Transverse colon (tissue), 4 donors: ENCODE data around the gene DYDC1. TPM values are rescaled to one million over a fixed set of nuclear protein-coding genes. Genes with fewer than 3 reads are reported as not detected.

ENCODE experiments used
- DNase-seq: peaks from one replicate; pipeline ENCODE4 v3.0.0-alpha.2; 2019
- H3K27ac ChIP-seq, 4 donors: fragments of 200-600 bp; sonication (generic); 2 replicates each; pipeline ENCODE4 v1.5.1; 2016 to 2018; ENCODE audit warnings: inconsistent platforms in 4 of 4
- H3K27me3 ChIP-seq: fragments of 200-600 bp; sonication (generic); 2 replicates; pipeline ENCODE4 v1.5.1; 2017; ENCODE audit warnings: inconsistent platforms
- H3K36me3 ChIP-seq, 4 donors: fragments of 200-600 bp; sonication (generic); 2 replicates each; pipeline ENCODE4 v1.5.1; 2017 to 2019; ENCODE audit warnings: inconsistent platforms in 4 of 4
- H3K4me1 ChIP-seq, 4 donors: fragments of 200-600 bp; sonication (generic); 2 replicates each; pipeline ENCODE4 v1.5.1; 2017 to 2020; ENCODE audit warnings: inconsistent platforms in 4 of 4
- H3K4me3 ChIP-seq, 4 donors: fragments of 200-600 bp; sonication (generic); 1 replicate in 1 of 4; 2 replicates in 3 of 4; pipeline versions ENCODE4 v1.5.1 to v1.6.1; 2017 to 2019; ENCODE audit warnings: inconsistent platforms in 4 of 4
- H3K9me3 ChIP-seq, 2 donors: fragments of 200-600 bp; sonication (generic); 2 replicates each; pipeline ENCODE4 v1.5.1; 2017 to 2019; ENCODE audit warnings: inconsistent platforms in 2 of 2
- EP300 ChIP-seq: sonication (generic); formaldehyde crosslinking; IDR thresholded peaks from one replicate; pipeline ENCODE4 v1.6.1; 2017; ENCODE audit warnings: antibody characterized with exemption, low read depth
- POLR2A ChIP-seq: fragments of 450-650 bp; IDR thresholded peaks from one replicate; pipeline ENCODE4 v1.6.1; 2016; ENCODE audit warnings: antibody characterized with exemption, mild to moderate bottlenecking, moderate library complexity
- POLR2AphosphoS5 ChIP-seq, 3 donors: sonication (generic); formaldehyde crosslinking; IDR thresholded peaks; one replicate each; pipeline ENCODE4 v1.6.1; 2016; ENCODE audit warnings: antibody characterized with exemption in 3 of 3
- WGBS, 2 donors: methylation state at CpG; one replicate each; pipeline ENCODE4 v1.1.5; 2018; ENCODE audit warnings: low coverage in 1 of 2; 5-methylcytosine and 5-hydroxymethylcytosine counted together
- in situ Hi-C, 4 donors: fragments of 200-750 bp; cut with MboI; loops; one replicate each; pipeline versions ENCODE4 v1.15.0 to v1.15.1; 2017; ENCODE audit warnings: low sequenced_read_pairs in 3 of 4, low pct_ligation_motif_present in 1 of 4, low pct_unique_long_range_greater_than_20kb in 1 of 4
- intact Hi-C: fragments of 100-400 bp; cut with DNase I; formaldehyde crosslinking; loops from one replicate; pipeline ENCODE4 v1.15.1; 2023; ENCODE audit warnings: low total_unique reads
- total RNA-seq, 4 donors: library from RNA; depleted of rRNA; stranded (reverse); fragments of >200 nt; gene quantifications; one replicate each; pipeline ENCODE4 v1.1.0, GENCODE V29; 2016
- TF ChIP-seq, protein P1 (sequence below), 5 experiments: fragments of 200-600 bp in 3 of 5; fragments of 450-650 bp in 2 of 5; sonication (generic) in 3 of 5; IDR thresholded peaks; 1 replicate in 2 of 5; 2 replicates in 3 of 5; pipeline ENCODE4 v1.5.1; 2016 to 2017; ENCODE audit warnings: antibody characterized with exemption in 5 of 5, inconsistent platforms in 3 of 5, mild to moderate bottlenecking in 2 of 5, moderate library complexity in 1 of 5

DYDC1 gene
- total RNA-seq, 4 donors from 2014 or later: not detected

DNA sequence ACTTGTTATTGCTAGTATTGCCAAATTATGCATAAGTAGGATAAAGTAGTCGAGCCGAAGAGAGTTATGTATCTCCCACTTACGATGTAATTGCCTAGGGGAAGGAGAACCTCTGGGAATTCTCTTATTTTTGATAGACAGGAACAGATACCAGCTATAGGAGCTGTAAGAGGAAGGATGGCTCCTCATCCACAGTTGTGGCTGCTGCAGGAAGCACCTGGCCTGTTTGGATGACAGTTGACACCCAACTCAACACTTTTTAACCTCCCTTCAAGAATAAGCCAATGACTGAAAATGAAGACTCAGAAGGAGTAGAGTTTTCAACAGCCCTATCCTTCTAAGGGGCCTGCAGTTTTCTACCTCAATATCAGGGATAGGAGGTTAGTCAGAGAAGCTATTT, 6.3 kb downstream of the DYDC1 start:
- H3K27me3 ChIP-seq: peaks cover 9% of the 10 kb centered on the region
- intact Hi-C loops: no loop called here
- no peaks in the 10 kb centered on the region for H3K9me3 ChIP-seq
- TF ChIP-seq POLR2A (no peak), POLR2AphosphoS5 (IDR thresholded peaks at IDR 0.05) (no peak), EP300 (no peak)
- TF ChIP-seq, protein P1, sequence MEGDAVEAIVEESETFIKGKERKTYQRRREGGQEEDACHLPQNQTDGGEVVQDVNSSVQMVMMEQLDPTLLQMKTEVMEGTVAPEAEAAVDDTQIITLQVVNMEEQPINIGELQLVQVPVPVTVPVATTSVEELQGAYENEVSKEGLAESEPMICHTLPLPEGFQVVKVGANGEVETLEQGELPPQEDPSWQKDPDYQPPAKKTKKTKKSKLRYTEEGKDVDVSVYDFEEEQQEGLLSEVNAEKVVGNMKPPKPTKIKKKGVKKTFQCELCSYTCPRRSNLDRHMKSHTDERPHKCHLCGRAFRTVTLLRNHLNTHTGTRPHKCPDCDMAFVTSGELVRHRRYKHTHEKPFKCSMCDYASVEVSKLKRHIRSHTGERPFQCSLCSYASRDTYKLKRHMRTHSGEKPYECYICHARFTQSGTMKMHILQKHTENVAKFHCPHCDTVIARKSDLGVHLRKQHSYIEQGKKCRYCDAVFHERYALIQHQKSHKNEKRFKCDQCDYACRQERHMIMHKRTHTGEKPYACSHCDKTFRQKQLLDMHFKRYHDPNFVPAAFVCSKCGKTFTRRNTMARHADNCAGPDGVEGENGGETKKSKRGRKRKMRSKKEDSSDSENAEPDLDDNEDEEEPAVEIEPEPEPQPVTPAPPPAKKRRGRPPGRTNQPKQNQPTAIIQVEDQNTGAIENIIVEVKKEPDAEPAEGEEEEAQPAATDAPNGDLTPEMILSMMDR (IDR thresholded peaks at IDR 0.05): no peak
- WGBS, 2 donors: 71 to 81% methylated on average over 3 of the region's 3 CpGs
- H3K36me3 ChIP-seq: no peaks in the 10 kb centered on the region
- no peaks in the 10 kb centered on the region for H3K4me1 ChIP-seq
- H3K27ac ChIP-seq: no peak overlapping the region
- no peak overlapping the region for H3K4me3 ChIP-seq
- no peak for DNase-seq
- in situ Hi-C loops: no loop called here

- no peak for TF ChIP-seq EP300
- Histone ChIP-seq H3K4me3 (no peak overlapping the region), H3K9me3 (no peaks in the 10 kb centered on the region), H3K27me3 (no peaks in the 10 kb centered on the region), H3K4me1 (no peaks in the 10 kb centered on the region), H3K36me3 (no peaks in the 10 kb centered on the region), H3K27ac (no peak overlapping the region)
- intact Hi-C loops: no loop called here
- WGBS, 2 donors: 56 to 68% methylated on average over 2 of the region's 2 CpGs
- DNase-seq: no peak
- in situ Hi-C loops: no loop called here
Observed at GRCh38 chr10:80344912-80345311, 11.6 kb downstream of the DYDC1 start.

DNA sequence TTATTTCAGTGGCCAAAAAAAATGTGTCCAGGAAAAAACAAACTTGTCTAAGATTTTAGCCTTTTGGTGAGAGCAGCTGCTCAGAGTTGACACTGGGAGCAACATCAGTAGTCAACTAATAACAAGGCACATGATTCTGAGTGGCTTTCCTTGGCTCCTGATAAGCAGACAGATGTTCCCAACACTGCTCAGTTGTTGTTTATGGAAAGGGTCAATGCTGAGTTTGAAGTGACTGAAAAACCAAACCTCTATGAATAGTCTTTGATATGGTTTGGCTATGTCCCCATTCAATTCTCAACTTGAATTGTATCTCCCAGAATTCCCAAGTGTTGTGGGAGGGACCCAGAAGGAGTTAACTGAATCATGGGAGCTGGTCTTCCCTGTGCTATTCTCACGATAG, 12.3 kb downstream of the DYDC1 start:
- Histone ChIP-seq H3K4me1 (no peaks in the 10 kb centered on the region), H3K36me3 (no peaks in the 10 kb centered on the region), H3K27me3 (no peaks in the 10 kb centered on the region), H3K4me3 (no peak overlapping the region), H3K9me3 (no peaks in the 10 kb centered on the region), H3K27ac (no peak overlapping the region)
- in situ Hi-C loops: no loop called here
- DNase-seq: no peak
- TF ChIP-seq, protein P1 (IDR thresholded peaks at IDR 0.05): no peak
- TF ChIP-seq POLR2AphosphoS5 (IDR thresholded peaks at IDR 0.05): no peak
- TF ChIP-seq POLR2A: no peak
- TF ChIP-seq EP300: no peak
- 82% methylated on average over 1 of the region's 1 CpG; no CpG with 5 or more reads in 1 of the 2 donors for WGBS, 2 donors
- intact Hi-C loops: no loop called here

- no peak for DNase-seq
- intact Hi-C loops: no loop called here
- no peak overlapping the region for H3K4me3 ChIP-seq
- no peaks in the 10 kb centered on the region for H3K9me3 ChIP-seq
- WGBS, 2 donors: 90 to 100% methylated on average over 1 of the region's 1 CpG
- TF ChIP-seq EP300: no peak
- TF ChIP-seq, protein P1 (IDR thresholded peaks at IDR 0.05): no peak
- TF ChIP-seq POLR2A: no peak
- TF ChIP-seq POLR2AphosphoS5 (IDR thresholded peaks at IDR 0.05): no peak
- H3K27me3 ChIP-seq: no peaks in the 10 kb centered on the region
- H3K27ac ChIP-seq: no peak overlapping the region
- H3K36me3 ChIP-seq: no peaks in the 10 kb centered on the region
- no peaks in the 10 kb centered on the region for H3K4me1 ChIP-seq
- in situ Hi-C loops: no loop called here
Observed at GRCh38 chr10:80333983-80334382, 22.6 kb downstream of the DYDC1 start.

GRCh38 chr10:80324891-80325364, 31.6 kb downstream of the DYDC1 start:
- no peak for DNase-seq
- Histone ChIP-seq H3K27me3 (no peaks in the 10 kb centered on the region), H3K4me3 (no peak overlapping the region), H3K4me1 (no peaks in the 10 kb centered on the region), H3K9me3 (no peaks in the 10 kb centered on the region), H3K27ac (no peak overlapping the region), H3K36me3 (no peaks in the 10 kb centered on the region)
- TF ChIP-seq EP300 (no peak), POLR2A (no peak), POLR2AphosphoS5 (IDR thresholded peaks at IDR 0.05) (no peak)
- TF ChIP-seq, protein P1 (IDR thresholded peaks at IDR 0.05): no peak
- 80 to 85% methylated on average over 3 to 6 of the region's 6 CpGs for WGBS, 2 donors
- intact Hi-C loops (no loop called here), in situ Hi-C loops (no loop called here)
